ENCODE data around the gene LRP8. TPM values are rescaled to one million over a fixed set of nuclear protein-coding genes. Genes with fewer than 3 reads are reported as not detected.
A peak's percentile ranks its signal among the peaks of the same experiment; 100 is the strongest.

LRP8 gene
- 10 to 100 TPM in 1 of 7 donors, 1 to 10 TPM in 6; 4.0 to 14.4 (median 8.0) TPM for total RNA-seq
- polyA plus RNA-seq = 1 to 10 TPM; 1.7 to 2.4 (median 2.0) TPM
- long read RNA-seq, donor 1 = 0 reads
- long read RNA-seq, donor 2 = 0 reads

DNA sequence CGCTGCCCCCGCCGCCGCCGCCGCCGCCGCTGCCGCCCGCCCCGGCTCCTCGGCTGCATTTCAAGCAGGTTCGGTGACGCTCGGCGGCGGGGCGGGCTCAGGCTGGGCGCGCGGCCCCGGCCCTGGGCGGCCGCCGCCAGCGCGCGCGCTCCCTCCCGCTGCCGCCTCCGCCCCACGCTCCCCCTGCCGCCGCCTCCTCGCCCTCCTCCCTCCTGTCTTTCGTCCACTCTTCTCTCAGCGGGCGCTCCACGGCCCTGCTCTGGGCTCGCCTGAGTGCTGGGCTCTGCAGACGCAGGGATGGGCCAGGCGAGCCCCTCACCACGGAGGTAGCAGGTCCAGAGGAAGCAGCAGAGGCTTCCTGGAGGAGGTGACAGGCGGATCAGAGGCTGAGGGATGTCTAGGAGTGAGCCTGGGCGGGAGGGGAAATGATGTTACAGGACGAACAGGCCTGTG, at the start of gene LRP8:
Gene LRP8, minus strand, starts transcription at position 62 of the 453 bp plus-strand sequence. CDS start 158 bp downstream, outside the sequence.
- TF ChIP-seq POLR2A (IDR thresholded peaks at IDR 0.05) = no peak
- TF ChIP-seq, protein P1, sequence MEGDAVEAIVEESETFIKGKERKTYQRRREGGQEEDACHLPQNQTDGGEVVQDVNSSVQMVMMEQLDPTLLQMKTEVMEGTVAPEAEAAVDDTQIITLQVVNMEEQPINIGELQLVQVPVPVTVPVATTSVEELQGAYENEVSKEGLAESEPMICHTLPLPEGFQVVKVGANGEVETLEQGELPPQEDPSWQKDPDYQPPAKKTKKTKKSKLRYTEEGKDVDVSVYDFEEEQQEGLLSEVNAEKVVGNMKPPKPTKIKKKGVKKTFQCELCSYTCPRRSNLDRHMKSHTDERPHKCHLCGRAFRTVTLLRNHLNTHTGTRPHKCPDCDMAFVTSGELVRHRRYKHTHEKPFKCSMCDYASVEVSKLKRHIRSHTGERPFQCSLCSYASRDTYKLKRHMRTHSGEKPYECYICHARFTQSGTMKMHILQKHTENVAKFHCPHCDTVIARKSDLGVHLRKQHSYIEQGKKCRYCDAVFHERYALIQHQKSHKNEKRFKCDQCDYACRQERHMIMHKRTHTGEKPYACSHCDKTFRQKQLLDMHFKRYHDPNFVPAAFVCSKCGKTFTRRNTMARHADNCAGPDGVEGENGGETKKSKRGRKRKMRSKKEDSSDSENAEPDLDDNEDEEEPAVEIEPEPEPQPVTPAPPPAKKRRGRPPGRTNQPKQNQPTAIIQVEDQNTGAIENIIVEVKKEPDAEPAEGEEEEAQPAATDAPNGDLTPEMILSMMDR (IDR thresholded peaks at IDR 0.05 in 8 of 11, conservative IDR thresholded peaks at IDR 0.05 in 3 of 11) = no peak
- peak; percentile 28 to 64 (median 50) for TF ChIP-seq POLR2AphosphoS5 (IDR thresholded peaks at IDR 0.05)
- peak; percentile 94 for DNase-seq
- Histone ChIP-seq H3K4me3 (peak within 1 kb of the TSS; percentile 78 to 98 (median 90)), H3K9me3 (no peaks in the 10 kb centered on the region), H3K27ac (peak within 1 kb of the TSS in 5 of 8 donors; percentile 51 to 88 (median 80)), H3K27me3 (replicated peaks in 1 of 7) (no peaks in the 10 kb centered on the region), H3K4me1 (peaks cover 11 to 43% (median 33%) of the 10 kb centered on the region in 6 donors), H3K36me3 (peaks cover 0 to 15% (median 0%) of the 10 kb centered on the region in 6 donors)
- intact Hi-C loops (cut with DNase I; ENCODE audit: low total_unique reads) = no loop called here
- 0 to 2% (median 1%) methylated on average over 12 to 47 of the region's 47 CpGs for WGBS, 5 donors

DNA sequence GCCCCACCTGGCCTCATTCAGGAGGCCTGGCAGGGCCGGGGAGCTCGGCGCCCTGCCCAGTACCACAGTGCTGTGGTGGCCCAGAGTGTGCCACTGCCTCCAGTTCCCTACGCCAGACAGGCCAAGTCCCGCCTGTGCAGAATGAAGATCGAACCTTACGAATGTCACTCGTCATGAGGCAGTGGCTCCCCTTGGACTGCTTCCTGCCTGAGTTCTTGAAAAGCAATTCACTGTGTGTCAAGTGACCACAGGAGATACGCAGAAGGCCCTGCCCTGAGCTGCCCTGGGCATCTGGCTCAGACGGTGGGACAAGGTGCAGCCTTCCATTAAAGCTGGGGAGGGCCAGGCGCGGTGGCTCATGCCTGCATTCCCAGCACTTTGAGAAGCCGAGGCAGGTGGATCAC, 49.6 kb upstream of the LRP8 start:
- DNase-seq = peak; percentile 49
- Histone ChIP-seq H3K27me3 (replicated peaks in 1 of 7) (no peaks in the 10 kb centered on the region), H3K4me3 (no peak overlapping the region), H3K27ac (no peak overlapping the region), H3K36me3 (no peaks in the 10 kb centered on the region), H3K4me1 (no peaks in the 10 kb centered on the region), H3K9me3 (no peaks in the 10 kb centered on the region)
- TF ChIP-seq, protein P1 (IDR thresholded peaks at IDR 0.05 in 8 of 11, conservative IDR thresholded peaks at IDR 0.05 in 3 of 11) = no peak
- TF ChIP-seq POLR2AphosphoS5 (IDR thresholded peaks at IDR 0.05) = no peak
- TF ChIP-seq POLR2A (IDR thresholded peaks at IDR 0.05) = no peak
- 90 to 96% (median 91%) methylated on average over 6 to 13 of the region's 13 CpGs for WGBS, 5 donors
- intact Hi-C loops (cut with DNase I; ENCODE audit: low total_unique reads) = no loop called here

DNA sequence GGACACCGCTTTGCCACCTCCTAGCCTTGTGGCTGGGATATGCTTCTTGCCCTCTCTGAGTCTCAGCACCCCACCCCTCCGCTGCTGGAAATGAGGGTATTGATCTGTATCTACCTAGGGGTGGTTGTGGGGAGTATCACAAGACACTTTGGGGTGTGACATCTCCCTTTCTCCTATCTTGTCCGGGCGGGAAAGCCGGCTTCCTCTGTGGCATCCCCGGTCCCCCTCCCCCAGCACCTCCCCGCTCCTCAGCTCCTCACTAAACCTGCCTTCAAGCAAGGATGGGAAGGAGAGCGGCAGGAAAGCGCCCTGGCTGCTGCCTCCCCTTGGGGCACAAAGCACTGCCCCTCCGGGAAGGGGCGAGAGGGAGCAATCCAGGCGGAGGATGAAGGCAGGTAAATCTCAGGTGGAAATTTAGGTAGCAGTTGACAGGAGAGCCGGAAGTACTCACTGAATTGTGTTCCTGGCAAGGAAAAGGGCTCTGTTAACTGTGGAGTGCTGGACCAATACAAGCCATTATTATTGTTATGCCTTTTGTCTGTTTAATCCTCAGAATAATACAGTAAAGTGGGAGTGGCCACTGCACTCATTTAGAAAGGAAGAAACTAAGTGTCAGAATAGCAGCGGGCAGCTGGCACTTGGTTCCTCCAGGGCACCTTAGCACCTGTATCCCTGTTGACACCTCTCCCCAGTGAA, 49.0 kb upstream of the LRP8 start:
- DNase-seq = peak; percentile 52

More for the DNA sequence above, 49.0 kb upstream of the LRP8 start:
- intact Hi-C loops (cut with DNase I; ENCODE audit: low total_unique reads) = no loop called here
- H3K9me3 ChIP-seq = no peaks in the 10 kb centered on the region
- no peaks in the 10 kb centered on the region for H3K27me3 ChIP-seq (replicated peaks in 1 of 7)
- no peaks in the 10 kb centered on the region for H3K4me1 ChIP-seq
- no peak for TF ChIP-seq POLR2AphosphoS5 (IDR thresholded peaks at IDR 0.05)
- TF ChIP-seq POLR2A (IDR thresholded peaks at IDR 0.05) = no peak
- TF ChIP-seq, protein P1 (IDR thresholded peaks at IDR 0.05 in 8 of 11, conservative IDR thresholded peaks at IDR 0.05 in 3 of 11) = no peak
- H3K36me3 ChIP-seq = no peaks in the 10 kb centered on the region
- H3K27ac ChIP-seq = no peak overlapping the region
- 85 to 95% (median 90%) methylated on average over 14 of the region's 14 CpGs for WGBS, 5 donors
- no peak overlapping the region for H3K4me3 ChIP-seq

Measured in spleen (tissue), 13 donors.